Liver (tissue), 9 donors: ENCODE data around the gene LRRC4. TPM values are rescaled to one million over a fixed set of nuclear protein-coding genes. Genes with fewer than 3 reads are reported as not detected.

Experiments used
- DNase-seq: peaks from one replicate; pipeline ENCODE4 v3.0.0-alpha.2; 2017; ENCODE audit warnings: low spot score
- H3K27ac ChIP-seq, 2 donors: one replicate each; pipeline ENCODE4 v1.7.0; 2013; ENCODE audit warnings: inconsistent platforms in 2 of 2, low read length in 2 of 2, control low read depth in 1 of 2, low read depth in 1 of 2, mild to moderate bottlenecking in 1 of 2
- H3K27me3 ChIP-seq, 4 donors: one replicate each; pipeline versions ENCODE4 v1.6.1 to v1.7.0; 2013; ENCODE audit warnings: low read length in 3 of 4, inconsistent platforms in 1 of 4, mild to moderate bottlenecking in 1 of 4, moderate library complexity in 1 of 4; ENCODE audit not compliant: control insufficient read depth in 4 of 4, insufficient read depth in 4 of 4
- H3K36me3 ChIP-seq, 4 donors: one replicate each; pipeline versions ENCODE4 v1.6.1 to v1.7.0; 2013; ENCODE audit warnings: low read length in 3 of 4, mild to moderate bottlenecking in 3 of 4, low read depth in 1 of 4, moderate library complexity in 1 of 4; ENCODE audit not compliant: control insufficient read depth in 4 of 4, insufficient read depth in 3 of 4
- H3K4me1 ChIP-seq, 4 donors: one replicate each; pipeline versions ENCODE4 v1.6.1 to v1.7.0; 2013; ENCODE audit warnings: low read length in 3 of 4, mild to moderate bottlenecking in 3 of 4, moderate library complexity in 1 of 4; ENCODE audit not compliant: control insufficient read depth in 4 of 4, insufficient read depth in 4 of 4
- H3K4me3 ChIP-seq, 3 donors: one replicate each; pipeline versions ENCODE4 v1.6.1 to v1.7.0; 2013; ENCODE audit warnings: low read length in 3 of 3, control low read depth in 1 of 3, low read depth in 1 of 3, mild to moderate bottlenecking in 1 of 3
- H3K9ac ChIP-seq, 2 donors: one replicate each; pipeline ENCODE4 v1.7.0; 2013; ENCODE audit warnings: low read length in 2 of 2, mild to moderate bottlenecking in 2 of 2, moderate library complexity in 2 of 2, control low read depth in 1 of 2, low read depth in 1 of 2
- H3K9me3 ChIP-seq, 4 donors: one replicate each; pipeline versions ENCODE4 v1.6.1 to v1.7.0; 2013; ENCODE audit warnings: low read length in 3 of 4; ENCODE audit not compliant: control insufficient read depth in 4 of 4
- EGR1 ChIP-seq, 2 donors: IDR thresholded peaks; 2 replicates each; pipeline ENCODE4 v1.6.1; 2016 to 2018; ENCODE audit warnings: antibody characterized with exemption in 2 of 2, low read depth in 2 of 2
- FOXA1 ChIP-seq: IDR thresholded peaks from 2 replicates; pipeline ENCODE4 v1.6.1; 2016; ENCODE audit warnings: antibody characterized with exemption
- FOXA2 ChIP-seq: IDR thresholded peaks from 2 replicates; pipeline ENCODE4 v1.6.1; 2016; ENCODE audit warnings: antibody characterized with exemption
- GABPA ChIP-seq, 2 donors: IDR thresholded peaks in 1 of 2; conservative IDR thresholded peaks in 1 of 2; 2 replicates each; pipeline ENCODE4 v1.6.1; 2016; ENCODE audit warnings: antibody characterized with exemption in 2 of 2, mild to moderate bottlenecking in 1 of 2, moderate library complexity in 1 of 2
- HNF4A ChIP-seq, 2 donors: conservative IDR thresholded peaks; 2 replicates each; pipeline ENCODE4 v1.6.1; 2016; ENCODE audit warnings: antibody characterized with exemption in 2 of 2, mild to moderate bottlenecking in 2 of 2
- HNF4G ChIP-seq: IDR thresholded peaks from 2 replicates; pipeline ENCODE4 v1.6.1; 2016; ENCODE audit warnings: antibody characterized with exemption
- RAD21 ChIP-seq, 2 donors: IDR thresholded peaks; 2 replicates each; pipeline ENCODE4 v1.6.1; 2016; ENCODE audit warnings: antibody characterized with exemption in 2 of 2, mild to moderate bottlenecking in 2 of 2
- RXRA ChIP-seq, 2 donors: IDR thresholded peaks; 2 replicates each; pipeline ENCODE4 v1.6.1; 2017 to 2018; ENCODE audit warnings: antibody characterized with exemption in 2 of 2, mild to moderate bottlenecking in 1 of 2
- TAF1 ChIP-seq: conservative IDR thresholded peaks from 2 replicates; pipeline ENCODE4 v1.6.1; 2016; ENCODE audit warnings: antibody characterized with exemption, mild to moderate bottlenecking
- WGBS: extraction: QIAGEN DNeasy Blood & Tissue Kit; methylation state at CpG from one replicate; pipeline ENCODE4 v1.1.7; 2013; 5-methylcytosine and 5-hydroxymethylcytosine counted together
- polyA plus RNA-seq, 2 donors: library from polyadenylated mRNA; stranded (reverse) in 1 of 2; unstranded in 1 of 2; fragments of 200-250 nt in 1 of 2; fragments of >200 nt in 1 of 2; fragmentation: Nextera tagmentation in 1 of 2; extraction: Ambion mirVana in 1 of 2; gene quantifications; one replicate each; pipeline versions ENCODE4 v1.2.1 to v1.2.3, GENCODE V29; 2013 to 2015
- total RNA-seq, 2 donors: library from RNA; depleted of rRNA; stranded (reverse); fragments of >200 nt; gene quantifications; one replicate each; pipeline ENCODE4 v1.2.3, GENCODE V29; 2014
- TF ChIP-seq, protein P1 (sequence below): IDR thresholded peaks from 2 replicates; pipeline ENCODE4 v1.6.1; 2016; ENCODE audit warnings: antibody characterized with exemption, mild to moderate bottlenecking
- donor health status: healthy.
- donor health status: healthy.
- donor health status: healthy.
- donor health status: healthy.
- donor health status: healthy.

LRRC4 gene
- total and polyA plus RNA-seq, 4 donors = 0.54 to 2.7 (median 1.2) TPM

DNA sequence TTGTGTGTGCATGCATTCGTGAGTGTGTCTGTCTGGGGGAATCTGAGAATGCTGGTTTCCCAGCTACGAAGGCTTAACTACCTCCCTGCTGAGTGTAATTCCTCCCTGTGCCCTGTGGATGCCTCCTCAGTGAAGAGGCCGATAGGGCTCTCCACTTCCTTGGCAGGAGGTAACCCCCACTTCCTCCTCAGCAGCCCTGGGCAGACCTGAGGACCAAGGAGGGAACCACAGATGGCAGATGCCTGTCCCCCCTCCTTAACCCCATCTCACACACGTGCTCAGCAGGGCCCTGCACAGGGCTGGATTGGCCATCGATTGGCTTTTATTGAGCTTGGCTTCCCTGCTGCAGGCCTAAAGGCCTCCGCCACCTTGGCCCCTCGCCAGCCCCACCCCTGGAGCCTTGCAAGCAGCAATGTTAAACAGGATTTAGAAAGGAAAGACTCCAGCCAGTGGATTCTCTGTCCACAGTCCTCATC is 45.6 kb upstream of the LRRC4 start:
- WGBS = 45% methylated on average over 7 of the region's 7 CpGs
- H3K9ac ChIP-seq = no peak overlapping the region
- peaks cover 4 to 31% (median 11%) of the 10 kb centered on the region in 4 donors for H3K36me3 ChIP-seq
- no peak for TF ChIP-seq GABPA (IDR thresholded peaks at IDR 0.05 in 1 of 2, conservative IDR thresholded peaks at IDR 0.05 in 1 of 2)
- TF ChIP-seq HNF4G = no peak
- peak in 1 of 2 donors; percentile 24 for TF ChIP-seq RAD21 (IDR thresholded peaks at IDR 0.05)
- no peak for TF ChIP-seq HNF4A (conservative IDR thresholded peaks at IDR 0.05)
- no peak for TF ChIP-seq TAF1
- TF ChIP-seq RXRA (IDR thresholded peaks at IDR 0.05) = no peak
- no peak for TF ChIP-seq EGR1 (IDR thresholded peaks at IDR 0.05; ENCODE audit: low read depth in 2 of 2)
- H3K27ac ChIP-seq = no peak overlapping the region
- no peak overlapping the region for H3K4me3 ChIP-seq
- peaks cover 0 to 15% (median 8%) of the 10 kb centered on the region in 4 donors for H3K4me1 ChIP-seq
- no peaks in the 10 kb centered on the region for H3K9me3 ChIP-seq
- DNase-seq = peak; percentile 43
- no peaks in the 10 kb centered on the region for H3K27me3 ChIP-seq

GRCh38 chr7:128076196-128076795 is 45.1 kb upstream of the LRRC4 start:
- DNase-seq = no peak
- peaks cover 3 to 26% (median 8%) of the 10 kb centered on the region in 4 donors for H3K36me3 ChIP-seq
- H3K27ac ChIP-seq = no peak overlapping the region
- no peaks in the 10 kb centered on the region for H3K27me3 ChIP-seq
- no peak for TF ChIP-seq HNF4A (conservative IDR thresholded peaks at IDR 0.05)
- no peak for TF ChIP-seq RAD21 (IDR thresholded peaks at IDR 0.05)
- TF ChIP-seq TAF1 = no peak
- TF ChIP-seq RXRA (IDR thresholded peaks at IDR 0.05) = no peak
- TF ChIP-seq FOXA1 = no peak
- TF ChIP-seq GABPA (IDR thresholded peaks at IDR 0.05 in 1 of 2, conservative IDR thresholded peaks at IDR 0.05 in 1 of 2) = no peak
- TF ChIP-seq FOXA2 = no peak
- H3K4me3 ChIP-seq = no peak overlapping the region
- H3K9ac ChIP-seq = no peak overlapping the region
- H3K9me3 ChIP-seq = no peaks in the 10 kb centered on the region
- peaks cover 0 to 15% (median 8%) of the 10 kb centered on the region in 4 donors for H3K4me1 ChIP-seq
- 93% methylated on average over 8 of the region's 8 CpGs for WGBS

- Histone ChIP-seq H3K9ac (no peak overlapping the region), H3K27me3 (no peaks in the 10 kb centered on the region), H3K9me3 (no peaks in the 10 kb centered on the region), H3K4me1 (peaks cover 0 to 15% (median 8%) of the 10 kb centered on the region in 4 donors), H3K36me3 (peaks cover 3 to 25% (median 6%) of the 10 kb centered on the region in 4 donors), H3K4me3 (no peak overlapping the region), H3K27ac (no peak overlapping the region)
- 90% methylated on average over 12 of the region's 12 CpGs for WGBS
- TF ChIP-seq FOXA2 (no peak), GABPA (IDR thresholded peaks at IDR 0.05 in 1 of 2, conservative IDR thresholded peaks at IDR 0.05 in 1 of 2) (no peak), RAD21 (IDR thresholded peaks at IDR 0.05) (no peak), HNF4G (no peak), HNF4A (conservative IDR thresholded peaks at IDR 0.05) (no peak)
- TF ChIP-seq, protein P1, sequence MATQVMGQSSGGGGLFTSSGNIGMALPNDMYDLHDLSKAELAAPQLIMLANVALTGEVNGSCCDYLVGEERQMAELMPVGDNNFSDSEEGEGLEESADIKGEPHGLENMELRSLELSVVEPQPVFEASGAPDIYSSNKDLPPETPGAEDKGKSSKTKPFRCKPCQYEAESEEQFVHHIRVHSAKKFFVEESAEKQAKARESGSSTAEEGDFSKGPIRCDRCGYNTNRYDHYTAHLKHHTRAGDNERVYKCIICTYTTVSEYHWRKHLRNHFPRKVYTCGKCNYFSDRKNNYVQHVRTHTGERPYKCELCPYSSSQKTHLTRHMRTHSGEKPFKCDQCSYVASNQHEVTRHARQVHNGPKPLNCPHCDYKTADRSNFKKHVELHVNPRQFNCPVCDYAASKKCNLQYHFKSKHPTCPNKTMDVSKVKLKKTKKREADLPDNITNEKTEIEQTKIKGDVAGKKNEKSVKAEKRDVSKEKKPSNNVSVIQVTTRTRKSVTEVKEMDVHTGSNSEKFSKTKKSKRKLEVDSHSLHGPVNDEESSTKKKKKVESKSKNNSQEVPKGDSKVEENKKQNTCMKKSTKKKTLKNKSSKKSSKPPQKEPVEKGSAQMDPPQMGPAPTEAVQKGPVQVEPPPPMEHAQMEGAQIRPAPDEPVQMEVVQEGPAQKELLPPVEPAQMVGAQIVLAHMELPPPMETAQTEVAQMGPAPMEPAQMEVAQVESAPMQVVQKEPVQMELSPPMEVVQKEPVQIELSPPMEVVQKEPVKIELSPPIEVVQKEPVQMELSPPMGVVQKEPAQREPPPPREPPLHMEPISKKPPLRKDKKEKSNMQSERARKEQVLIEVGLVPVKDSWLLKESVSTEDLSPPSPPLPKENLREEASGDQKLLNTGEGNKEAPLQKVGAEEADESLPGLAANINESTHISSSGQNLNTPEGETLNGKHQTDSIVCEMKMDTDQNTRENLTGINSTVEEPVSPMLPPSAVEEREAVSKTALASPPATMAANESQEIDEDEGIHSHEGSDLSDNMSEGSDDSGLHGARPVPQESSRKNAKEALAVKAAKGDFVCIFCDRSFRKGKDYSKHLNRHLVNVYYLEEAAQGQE = no peak
- no peak for DNase-seq
Observed at GRCh38 chr7:128075242-128076095, 44.2 kb upstream of the LRRC4 start.
